Esophagus squamous epithelium (tissue), 4 donors: Measurements from ENCODE around the gene KPNA6.

Source experiments
- CTCF ChIP-seq, 6 experiments: fragments of 450-650 bp in 4 of 6; fragments of 200-600 bp in 2 of 6; sonication (generic) in 2 of 6; IDR thresholded peaks; one replicate each; pipeline ENCODE4 v1.5.1; 2016 to 2019; ENCODE audit warnings: antibody characterized with exemption in 6 of 6, mild to moderate bottlenecking in 4 of 6, moderate library complexity in 4 of 6
- POLR2A ChIP-seq, 4 donors: fragments of 450-650 bp; IDR thresholded peaks; one replicate each; pipeline ENCODE4 v1.6.1; 2017; ENCODE audit warnings: antibody characterized with exemption in 4 of 4, mild to moderate bottlenecking in 4 of 4, moderate library complexity in 3 of 4

- no peak for TF ChIP-seq CTCF (IDR thresholded peaks at IDR 0.05)
- no peak for TF ChIP-seq POLR2A (IDR thresholded peaks at IDR 0.05)
Observed at GRCh38 chr1:32181563-32181962, 73.7 kb downstream of the KPNA6 start.
